Adipose tissue (tissue), 3 donors: ENCODE data around the gene PJA2. TPM values are rescaled to one million over a fixed set of nuclear protein-coding genes. Genes with fewer than 3 reads are reported as not detected.
A peak's percentile ranks its signal among the peaks of the same experiment; 100 is the strongest.

Experiments used
- H3K27ac ChIP-seq: one replicate; pipeline ENCODE4 v1.5.1; 2013; ENCODE audit warnings: low read depth, low read length
- whole genome bisulfite sequencing, 3 donors: extraction: QIAGEN DNeasy Blood & Tissue Kit; methylation state at CpG; one replicate each; pipeline ENCODE4 v1.1.7; 2013; 5-methylcytosine and 5-hydroxymethylcytosine counted together
- polyA plus RNA-seq, 3 donors: library from polyadenylated mRNA; stranded (reverse); fragments of 200-250 nt; gene quantifications; one replicate each; pipeline ENCODE4 v1.2.3, GENCODE V29; 2013
- donor health status: healthy with polysubstance abuse.
- donor health status: Bipolar disorder and iron deficiency.
- donor health status: healthy.

Gene PJA2
- polyA plus RNA-seq, 3 donors, result 23.1 to 58.4 (median 36.5) TPM

GRCh38 chr5:109411627-109412026 lies 1.9 kb upstream of the PJA2 start:
- no peak overlapping the region for H3K27ac ChIP-seq
- WGBS, 3 donors, result 50 to 59% (median 52%) methylated on average over 3 of the region's 3 CpGs

GRCh38 chr5:109411149-109411514 lies 1.4 kb upstream of the PJA2 start:
- peak overlapping the region; percentile 79 for H3K27ac ChIP-seq
- WGBS, 3 donors, result 4 to 8% (median 7%) methylated on average over 2 of the region's 2 CpGs

GRCh38 chr5:109410389-109411148 lies 795 bp upstream of the PJA2 start:
- 1 to 2% (median 1%) methylated on average over 26 of the region's 26 CpGs for WGBS, 3 donors
- H3K27ac ChIP-seq, result peak overlapping the region; percentile 79

GRCh38 chr5:109408991-109409843 lies 557 bp downstream of the PJA2 start:
- peak overlapping the region; percentile 99 for H3K27ac ChIP-seq
- 0 to 1% (median 0%) methylated on average over 46 to 52 of the region's 52 CpGs for WGBS, 3 donors

- WGBS, 3 donors, result 20 to 28% (median 22%) methylated on average over 2 of the region's 2 CpGs
- no peak overlapping the region for H3K27ac ChIP-seq
Measured at GRCh38 chr5:109407913-109408312, 1.9 kb downstream of the PJA2 start.

GRCh38 chr5:109406719-109407118 lies 3.1 kb downstream of the PJA2 start:
- no peak overlapping the region for H3K27ac ChIP-seq
- WGBS, 3 donors, result 12 to 53% (median 49%) methylated on average over 1 of the region's 1 CpG

GRCh38 chr5:109404428-109404960 lies 5.3 kb downstream of the PJA2 start:
- H3K27ac ChIP-seq, result no peak overlapping the region
- 74 to 92% (median 90%) methylated on average over 6 of the region's 6 CpGs for WGBS, 3 donors

GRCh38 chr5:109403469-109403868 lies 6.3 kb downstream of the PJA2 start:
- H3K27ac ChIP-seq, result no peak overlapping the region
- 81 to 97% (median 95%) methylated on average over 5 of the region's 5 CpGs for WGBS, 3 donors

GRCh38 chr5:109399092-109399759 lies 10.5 kb downstream of the PJA2 start:
- 79 to 89% (median 88%) methylated on average over 6 of the region's 6 CpGs for WGBS, 3 donors

GRCh38 chr5:109396965-109397364 lies 12.8 kb downstream of the PJA2 start:
- WGBS, 3 donors, result 52 to 100% (median 74%) methylated on average over 2 of the region's 2 CpGs
- H3K27ac ChIP-seq, result no peak overlapping the region

More at GRCh38 chr5:109399092-109399759, 10.5 kb downstream of the PJA2 start:
- no peak overlapping the region for H3K27ac ChIP-seq

- H3K27ac ChIP-seq, result no peak overlapping the region
- WGBS, 3 donors, result 52 to 64% (median 54%) methylated on average over 3 of the region's 3 CpGs
Measured at GRCh38 chr5:109394806-109395205, 15.0 kb downstream of the PJA2 start.

GRCh38 chr5:109390188-109390587 lies 19.6 kb downstream of the PJA2 start:
- H3K27ac ChIP-seq, result no peak overlapping the region

- WGBS, 3 donors, result 75 to 82% (median 76%) methylated on average over 2 of the region's 2 CpGs
- H3K27ac ChIP-seq, result no peak overlapping the region
Measured at GRCh38 chr5:109388407-109388806, 21.4 kb downstream of the PJA2 start.

- H3K27ac ChIP-seq, result no peak overlapping the region
- 24 to 76% (median 73%) methylated on average over 4 of the region's 4 CpGs for whole genome bisulfite sequencing, 3 donors
Measured at GRCh38 chr5:109387408-109387974, 22.3 kb downstream of the PJA2 start.

- WGBS, 3 donors, result 96 to 99% (median 98%) methylated on average over 2 of the region's 2 CpGs
- H3K27ac ChIP-seq, result no peak overlapping the region
Measured at GRCh38 chr5:109378095-109378494, 31.7 kb downstream of the PJA2 start.

GRCh38 chr5:109374625-109375024 lies 35.1 kb downstream of the PJA2 start:
- H3K27ac ChIP-seq, result no peak overlapping the region

GRCh38 chr5:109373932-109374331 lies 35.8 kb downstream of the PJA2 start:
- no peak overlapping the region for H3K27ac ChIP-seq

GRCh38 chr5:109370343-109370742 lies 39.4 kb downstream of the PJA2 start:
- WGBS, 3 donors, result 93 to 95% (median 93%) methylated on average over 2 of the region's 2 CpGs
- H3K27ac ChIP-seq, result no peak overlapping the region

GRCh38 chr5:109365653-109366052 lies 44.1 kb downstream of the PJA2 start:
- H3K27ac ChIP-seq, result no peak overlapping the region
